MG63 (cell line): Measurements from ENCODE around the gene EMID1. TPM values are rescaled to one million over a fixed set of nuclear protein-coding genes. Genes with fewer than 3 reads are reported as not detected.
A peak's percentile ranks its signal among the peaks of the same experiment; 100 is the strongest.

ENCODE experiments used
- DNase-seq: peaks from one replicate; pipeline ENCODE4 v3.0.0-alpha.2; 2020
- H3K27me3 ChIP-seq: fragments of 250-450 bp; sonication (Bioruptor Pico); 2 replicates; pipeline ENCODE4 v1.5.1; 2020; ENCODE audit warnings: mild to moderate bottlenecking, moderate library complexity
- H3K36me3 ChIP-seq: fragments of 250-450 bp; sonication (Bioruptor Pico); 2 replicates; pipeline ENCODE4 v1.5.1; 2020; ENCODE audit warnings: mild to moderate bottlenecking, moderate library complexity
- H3K4me3 ChIP-seq: fragments of 250-450 bp; sonication (Bioruptor Pico); 2 replicates; pipeline ENCODE4 v1.5.1; 2020; ENCODE audit warnings: mild to moderate bottlenecking, moderate library complexity
- H3K9me3 ChIP-seq: fragments of 250-450 bp; sonication (Bioruptor Pico); 2 replicates; pipeline ENCODE4 v1.5.1; 2020; ENCODE audit warnings: mild to moderate bottlenecking, moderate library complexity
- total RNA-seq: library from RNA; depleted of rRNA; stranded (reverse); fragments of >200 nt; shearing (Covaris generic); gene quantifications from 2 replicates; pipeline ENCODE4 v1.2.3, GENCODE V29; 2014; ENCODE audit warnings: low replicate concordance

Gene EMID1
- total RNA-seq, 1 experiment from 2014 or later, result 1.4 TPM

DNA sequence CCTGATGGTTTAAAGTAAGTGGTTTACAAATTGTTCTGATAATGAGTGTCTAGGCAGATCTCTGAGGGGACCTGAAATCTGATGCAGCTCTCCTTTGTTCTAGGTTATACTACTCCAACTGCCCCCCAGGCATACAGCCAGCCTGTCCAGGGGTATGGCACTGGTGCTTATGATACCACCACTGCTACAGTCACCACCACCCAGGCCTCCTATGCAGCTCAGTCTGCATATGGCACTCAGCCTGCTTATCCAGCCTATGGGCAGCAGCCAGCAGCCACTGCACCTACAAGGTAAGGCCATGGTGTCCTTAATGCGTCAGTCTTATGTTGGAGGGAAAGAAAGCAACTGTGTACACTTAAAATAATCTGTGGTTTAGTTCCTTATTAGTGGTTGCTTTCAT lies 72.2 kb downstream of the EMID1 start:
- H3K36me3 ChIP-seq, result peaks cover 97% of the 10 kb centered on the region
- no peak overlapping the region for H3K4me3 ChIP-seq
- H3K27me3 ChIP-seq, result no peaks in the 10 kb centered on the region
- H3K9me3 ChIP-seq, result no peaks in the 10 kb centered on the region
- no peak for DNase-seq

GRCh38 chr22:29284196-29284595 lies 78.5 kb downstream of the EMID1 start:
- H3K9me3 ChIP-seq, result no peaks in the 10 kb centered on the region
- DNase-seq, result no peak
- no peak overlapping the region for H3K4me3 ChIP-seq
- peaks cover 91% of the 10 kb centered on the region for H3K36me3 ChIP-seq
- H3K27me3 ChIP-seq, result no peaks in the 10 kb centered on the region

GRCh38 chr22:29288837-29289236 lies 83.1 kb downstream of the EMID1 start:
- no peak overlapping the region for H3K4me3 ChIP-seq
- H3K9me3 ChIP-seq, result no peaks in the 10 kb centered on the region
- H3K36me3 ChIP-seq, result peaks cover 93% of the 10 kb centered on the region
- H3K27me3 ChIP-seq, result no peaks in the 10 kb centered on the region
- no peak for DNase-seq

DNA sequence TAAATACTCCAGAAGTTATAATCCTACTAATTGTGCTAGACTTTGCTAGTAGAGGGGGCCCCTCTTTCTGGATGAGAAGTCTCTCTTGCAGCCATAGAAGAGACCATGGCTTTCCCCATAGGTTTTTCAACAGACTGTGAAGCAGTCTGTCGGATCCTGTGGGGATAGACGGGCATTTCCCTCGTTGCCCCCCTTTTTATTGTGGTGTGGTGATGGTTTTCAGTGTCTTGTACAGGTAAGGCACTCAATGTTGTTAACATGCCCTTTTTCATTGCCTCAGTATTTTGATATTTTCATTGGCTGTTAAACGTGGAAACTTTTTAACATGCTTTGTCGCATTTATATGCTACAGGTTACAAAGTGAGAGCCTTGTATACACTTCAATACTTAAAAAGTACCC lies 84.4 kb downstream of the EMID1 start:
- no peaks in the 10 kb centered on the region for H3K27me3 ChIP-seq
- H3K9me3 ChIP-seq, result no peaks in the 10 kb centered on the region
- H3K4me3 ChIP-seq, result no peak overlapping the region
- peaks cover 93% of the 10 kb centered on the region for H3K36me3 ChIP-seq
- no peak for DNase-seq

GRCh38 chr22:29291215-29291614 lies 85.5 kb downstream of the EMID1 start:
- Histone ChIP-seq H3K9me3 (no peaks in the 10 kb centered on the region), H3K36me3 (peaks cover 95% of the 10 kb centered on the region), H3K4me3 (no peak overlapping the region), H3K27me3 (no peaks in the 10 kb centered on the region)
- DNase-seq, result no peak

DNA sequence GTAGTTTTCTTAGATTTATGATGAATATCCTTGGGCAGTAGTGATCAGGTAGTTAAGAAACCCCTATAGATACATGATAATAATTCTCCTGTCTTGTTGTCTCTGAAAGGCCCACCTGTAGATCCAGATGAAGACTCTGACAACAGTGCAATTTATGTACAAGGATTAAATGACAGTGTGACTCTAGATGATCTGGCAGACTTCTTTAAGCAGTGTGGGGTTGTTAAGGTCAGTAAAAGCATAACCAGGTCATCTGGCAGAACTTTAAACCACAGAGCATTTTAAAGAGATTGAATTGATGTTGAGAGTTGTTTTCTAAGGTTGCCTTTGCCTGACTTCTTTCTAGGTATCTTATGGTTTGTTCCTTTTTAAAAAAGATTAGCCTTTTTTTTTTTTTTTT lies 86.7 kb downstream of the EMID1 start:
- peaks cover 98% of the 10 kb centered on the region for H3K36me3 ChIP-seq
- H3K9me3 ChIP-seq, result no peaks in the 10 kb centered on the region

GRCh38 chr22:29298641-29299040 lies 92.9 kb downstream of the EMID1 start:
- DNase-seq, result no peak
- H3K9me3 ChIP-seq, result no peaks in the 10 kb centered on the region
- H3K4me3 ChIP-seq, result no peak overlapping the region
- H3K27me3 ChIP-seq, result no peaks in the 10 kb centered on the region
- H3K36me3 ChIP-seq, result peaks cover 77% of the 10 kb centered on the region

More for the DNA sequence above, 86.7 kb downstream of the EMID1 start:
- no peaks in the 10 kb centered on the region for H3K27me3 ChIP-seq
- no peak overlapping the region for H3K4me3 ChIP-seq
- no peak for DNase-seq

- no peaks in the 10 kb centered on the region for H3K9me3 ChIP-seq
- H3K27me3 ChIP-seq, result no peaks in the 10 kb centered on the region
- H3K36me3 ChIP-seq, result peaks cover 70% of the 10 kb centered on the region
- no peak for DNase-seq
- H3K4me3 ChIP-seq, result no peak overlapping the region
These were observed 93.6 kb downstream of the EMID1 start for GRCh38 chr22:29299136-29299900.

DNA sequence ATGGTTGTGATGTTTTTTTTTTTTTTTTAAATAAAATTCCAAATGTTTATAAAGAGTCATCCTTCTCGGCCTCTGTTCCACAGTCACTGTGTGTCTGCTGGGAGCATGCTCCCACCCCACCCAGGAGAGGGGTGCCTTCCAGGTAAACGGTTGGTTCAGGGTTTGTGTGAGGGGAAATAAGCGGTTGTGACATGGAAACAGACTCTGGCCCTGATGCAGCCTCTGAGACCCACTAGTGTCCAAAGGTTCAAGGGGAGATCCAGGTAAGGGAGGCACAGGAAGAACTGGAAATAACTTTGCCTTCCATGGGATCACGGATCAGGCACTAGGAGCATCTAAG lies 94.7 kb downstream of the EMID1 start:
- H3K9me3 ChIP-seq, result no peaks in the 10 kb centered on the region
- no peak overlapping the region for H3K4me3 ChIP-seq
- H3K36me3 ChIP-seq, result peaks cover 59% of the 10 kb centered on the region
- H3K27me3 ChIP-seq, result no peaks in the 10 kb centered on the region
- no peak for DNase-seq

GRCh38 chr22:29300807-29301601 lies 95.3 kb downstream of the EMID1 start:
- Histone ChIP-seq H3K4me3 (no peak overlapping the region), H3K27me3 (no peaks in the 10 kb centered on the region), H3K36me3 (peaks cover 53% of the 10 kb centered on the region), H3K9me3 (no peaks in the 10 kb centered on the region)
- no peak for DNase-seq

DNA sequence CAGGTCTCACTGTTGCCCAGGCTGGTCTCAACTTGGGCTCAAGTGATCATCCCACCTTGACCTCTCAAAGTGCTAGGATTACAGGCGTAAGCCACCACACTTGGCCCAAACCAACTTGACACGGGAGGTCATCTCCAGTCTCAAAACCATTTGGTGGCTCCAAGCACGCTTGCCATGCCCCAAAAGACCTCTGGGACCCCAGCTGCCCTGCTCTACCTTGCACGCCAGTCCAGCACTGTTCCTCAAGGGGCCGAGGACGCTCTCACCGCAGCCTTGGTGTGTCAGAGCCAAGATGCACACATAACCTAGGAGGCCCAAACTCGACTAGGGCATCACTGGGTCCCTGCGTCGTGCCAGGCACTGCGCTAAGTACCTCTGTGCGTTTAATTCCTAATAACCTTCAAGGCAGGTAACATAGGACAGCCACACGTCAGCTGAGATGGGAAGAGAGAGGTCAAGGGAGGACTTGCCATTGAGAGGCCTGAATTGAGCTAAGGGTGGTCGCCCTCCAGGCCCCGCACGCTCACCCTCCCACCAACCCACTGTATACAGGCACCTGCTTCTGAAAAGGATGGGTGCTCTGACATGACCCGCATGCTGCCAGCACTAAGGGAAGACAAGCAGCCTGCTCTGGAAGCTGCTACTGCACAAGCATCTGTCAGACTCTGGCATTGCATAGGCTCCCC lies 96.2 kb downstream of the EMID1 start:
- H3K27me3 ChIP-seq, result no peaks in the 10 kb centered on the region
- no peaks in the 10 kb centered on the region for H3K9me3 ChIP-seq
- DNase-seq, result no peak
- H3K4me3 ChIP-seq, result no peak overlapping the region
- peaks cover 44% of the 10 kb centered on the region for H3K36me3 ChIP-seq

GRCh38 chr22:29302402-29302680 lies 96.6 kb downstream of the EMID1 start:
- Histone ChIP-seq H3K27me3 (no peaks in the 10 kb centered on the region), H3K9me3 (no peaks in the 10 kb centered on the region), H3K4me3 (no peak overlapping the region), H3K36me3 (peaks cover 40% of the 10 kb centered on the region)
- no peak for DNase-seq

DNA sequence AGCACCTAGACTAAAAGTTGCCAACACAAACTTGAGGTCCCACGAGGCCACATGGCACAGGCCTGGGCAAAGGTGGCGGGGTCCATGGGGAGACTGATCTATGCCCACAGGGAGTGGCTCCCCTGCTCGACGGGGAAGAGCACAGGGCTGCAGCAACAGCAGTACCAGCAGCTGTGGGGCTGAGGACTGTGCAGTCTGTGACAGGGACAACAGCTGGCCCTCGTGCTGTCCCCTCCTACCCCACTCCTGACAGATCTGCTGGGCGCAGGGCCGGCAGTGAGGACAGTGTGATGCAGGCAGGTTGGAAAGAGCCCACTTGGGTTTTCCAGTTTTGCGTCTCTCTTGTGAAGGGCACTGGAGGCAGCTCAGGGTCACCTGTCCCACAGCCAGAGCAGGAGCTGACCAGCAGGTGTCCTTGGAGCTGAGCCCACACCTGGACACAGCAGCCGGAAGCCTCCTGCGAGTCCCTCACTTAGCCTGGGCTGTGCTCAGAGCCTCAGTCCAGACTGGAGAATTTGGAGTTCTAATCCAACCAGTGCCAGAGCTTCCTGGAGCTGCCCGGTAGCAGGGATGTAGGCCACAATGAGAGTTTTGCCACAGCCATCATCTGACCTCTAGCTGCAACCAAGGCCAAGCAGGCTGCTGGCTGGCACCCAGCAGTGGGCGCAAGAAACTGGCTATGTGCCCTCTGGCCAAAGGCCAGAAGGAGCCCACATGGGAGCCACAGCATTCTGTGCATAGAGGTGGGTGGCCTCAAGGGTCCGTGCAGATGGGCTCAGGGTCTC lies 97.2 kb downstream of the EMID1 start:
- DNase-seq, result no peak

GRCh38 chr22:29305836-29306174 lies 100.1 kb downstream of the EMID1 start:
- Histone ChIP-seq H3K4me3 (peak overlapping the region; percentile 83; the same call in 1 of the 2 replicates), H3K27me3 (no peaks in the 10 kb centered on the region), H3K9me3 (no peaks in the 10 kb centered on the region), H3K36me3 (peaks cover 10% of the 10 kb centered on the region)
- no peak for DNase-seq

More for the DNA sequence above, 97.2 kb downstream of the EMID1 start:
- peaks cover 34% of the 10 kb centered on the region for H3K36me3 ChIP-seq
- no peaks in the 10 kb centered on the region for H3K27me3 ChIP-seq
- H3K9me3 ChIP-seq, result no peaks in the 10 kb centered on the region
- no peak overlapping the region for H3K4me3 ChIP-seq

GRCh38 chr22:29306175-29306834 lies 100.6 kb downstream of the EMID1 start, which contains the start of gene GAS2L1:
GAS2L1 (plus strand) TSS chr22:29306650; CDS start chr22:29308106, 1,456 bp downstream.
- peaks cover 8% of the 10 kb centered on the region for H3K36me3 ChIP-seq
- H3K9me3 ChIP-seq, result no peaks in the 10 kb centered on the region
- peak; percentile 89 for DNase-seq
- no peaks in the 10 kb centered on the region for H3K27me3 ChIP-seq
- peak within 1 kb of the TSS; percentile 83 for H3K4me3 ChIP-seq

GRCh38 chr22:29306835-29307595 lies 101.3 kb downstream of the EMID1 start:
- Histone ChIP-seq H3K4me3 (peak overlapping the region; percentile 83), H3K36me3 (peaks cover 9% of the 10 kb centered on the region), H3K9me3 (no peaks in the 10 kb centered on the region), H3K27me3 (no peaks in the 10 kb centered on the region)
- DNase-seq, result peak; percentile 81
